PC-9 (cell line): Measurements from ENCODE around the gene ME3.

Experiments used
- EZH2 ChIP-seq: fragments of 200-600 bp; sonication (generic); IDR thresholded peaks from 2 replicates; pipeline ENCODE4 v1.8.0; 2017; ENCODE audit warnings: antibody characterized with exemption, low read depth
- TF ChIP-seq, protein P1 (sequence below): fragments of 200-600 bp; sonication (generic); conservative IDR thresholded peaks from 2 replicates; pipeline ENCODE4 v1.6.1; 2017; ENCODE audit warnings: mixed run types, antibody characterized with exemption, mild to moderate bottlenecking, moderate library complexity

- TF ChIP-seq, protein P1, sequence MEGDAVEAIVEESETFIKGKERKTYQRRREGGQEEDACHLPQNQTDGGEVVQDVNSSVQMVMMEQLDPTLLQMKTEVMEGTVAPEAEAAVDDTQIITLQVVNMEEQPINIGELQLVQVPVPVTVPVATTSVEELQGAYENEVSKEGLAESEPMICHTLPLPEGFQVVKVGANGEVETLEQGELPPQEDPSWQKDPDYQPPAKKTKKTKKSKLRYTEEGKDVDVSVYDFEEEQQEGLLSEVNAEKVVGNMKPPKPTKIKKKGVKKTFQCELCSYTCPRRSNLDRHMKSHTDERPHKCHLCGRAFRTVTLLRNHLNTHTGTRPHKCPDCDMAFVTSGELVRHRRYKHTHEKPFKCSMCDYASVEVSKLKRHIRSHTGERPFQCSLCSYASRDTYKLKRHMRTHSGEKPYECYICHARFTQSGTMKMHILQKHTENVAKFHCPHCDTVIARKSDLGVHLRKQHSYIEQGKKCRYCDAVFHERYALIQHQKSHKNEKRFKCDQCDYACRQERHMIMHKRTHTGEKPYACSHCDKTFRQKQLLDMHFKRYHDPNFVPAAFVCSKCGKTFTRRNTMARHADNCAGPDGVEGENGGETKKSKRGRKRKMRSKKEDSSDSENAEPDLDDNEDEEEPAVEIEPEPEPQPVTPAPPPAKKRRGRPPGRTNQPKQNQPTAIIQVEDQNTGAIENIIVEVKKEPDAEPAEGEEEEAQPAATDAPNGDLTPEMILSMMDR = no peak
- TF ChIP-seq EZH2 = no peak
Observed at GRCh38 chr11:86673055-86673843, 833 bp upstream of the ME3 start.
